GM12864 (cell line): ENCODE measurements around the gene HBA1.
"Not testable (repeated sequence)": the region's sequence is repeated elsewhere in the genome, so short reads cannot be mapped to it uniquely, and the experiment has no call there.

Experiments used
- DNase-seq: peaks from one replicate; pipeline ENCODE4 v3.0.0-alpha.2; 2011; ENCODE audit warnings: low read depth
- H3K4me3 ChIP-seq: 2 replicates; pipeline ENCODE4 v1.5.1; 2011; ENCODE audit warnings: mild to moderate bottlenecking, low read depth, low read length, control low read depth
- CTCF ChIP-seq: IDR thresholded peaks from 2 replicates; pipeline ENCODE4 v1.5.1; 2011; ENCODE audit warnings: low read depth, mild to moderate bottlenecking, moderate library complexity, low read length, control low read depth, inconsistent platforms; ENCODE audit errors: missing control alignments

The HBA1 gene

GRCh38 chr16:166375-167121 is 9.9 kb upstream of the HBA1 start:
- TF ChIP-seq CTCF: no peak
- H3K4me3 ChIP-seq: no peak overlapping the region
- DNase-seq: no peak

- no peak for DNase-seq
- TF ChIP-seq CTCF: no peak
- no peak overlapping the region for H3K4me3 ChIP-seq
Measured at GRCh38 chr16:167122-167690, 9.3 kb upstream of the HBA1 start.

GRCh38 chr16:168424-168823 is 8.1 kb upstream of the HBA1 start:
- TF ChIP-seq CTCF: no peak
- no peak for DNase-seq
- H3K4me3 ChIP-seq: no peak overlapping the region

GRCh38 chr16:169014-169413 is 7.5 kb upstream of the HBA1 start:
- no peak for DNase-seq
- no peak overlapping the region for H3K4me3 ChIP-seq
- TF ChIP-seq CTCF: no peak

- DNase-seq, H3K4me3 ChIP-seq: not testable (repeated sequence)
Measured at GRCh38 chr16:170088-170507, 6.4 kb upstream of the HBA1 start.

GRCh38 chr16:170788-171187 is 5.7 kb upstream of the HBA1 start:
- H3K4me3 ChIP-seq: no peak overlapping the region
- no peak for DNase-seq
- TF ChIP-seq CTCF: no peak

- not testable (repeated sequence) for H3K4me3 ChIP-seq, DNase-seq
Measured at GRCh38 chr16:172374-172941, 4.0 kb upstream of the HBA1 start, which contains the start of gene HBA2. Gene HBA2, plus strand, starts transcription at chr16:172876. Its CDS starts 37 bp downstream, at chr16:172913.

- DNase-seq, H3K4me3 ChIP-seq: not testable (repeated sequence)
Measured at GRCh38 chr16:173211-173854, 3.1 kb upstream of the HBA1 start.

- DNase-seq, H3K4me3 ChIP-seq: not testable (repeated sequence)
Measured at GRCh38 chr16:173928-174769, 2.3 kb upstream of the HBA1 start.
